ENCODE measurements around the gene CXCL1.
"Not testable (repeated sequence)": the region's sequence is repeated elsewhere in the genome, so short reads cannot be mapped to it uniquely, and the experiment has no call there.

Gene CXCL1

GRCh38 chr4:73883306-73883705 lies 14.1 kb downstream of the CXCL1 start:
- no peak for DNase-seq

GRCh38 chr4:73885574-73886267 lies 16.5 kb downstream of the CXCL1 start:
- DNase-seq = no peak

GRCh38 chr4:73891326-73891725 lies 22.1 kb downstream of the CXCL1 start:
- DNase-seq = no peak

- DNase-seq = no peak
These were observed 22.7 kb downstream of the CXCL1 start for GRCh38 chr4:73891739-73892405.

GRCh38 chr4:73892966-73893365 lies 23.8 kb downstream of the CXCL1 start:
- DNase-seq = no peak

- DNase-seq = no peak
These were observed 24.8 kb downstream of the CXCL1 start for GRCh38 chr4:73894001-73894400.

GRCh38 chr4:73895201-73896175 lies 26.3 kb downstream of the CXCL1 start:
- no peak for DNase-seq

- no peak for DNase-seq
These were observed 27.2 kb downstream of the CXCL1 start for GRCh38 chr4:73896416-73896815.

- DNase-seq = no peak
These were observed 28.4 kb downstream of the CXCL1 start for GRCh38 chr4:73897380-73898136.

- DNase-seq = not testable (repeated sequence)
These were observed 30.1 kb downstream of the CXCL1 start for GRCh38 chr4:73899338-73899737.

- DNase-seq = no peak
These were observed 31.8 kb downstream of the CXCL1 start for GRCh38 chr4:73901031-73901430.

- DNase-seq = no peak
These were observed 32.9 kb downstream of the CXCL1 start for GRCh38 chr4:73902038-73902637.

- DNase-seq = no peak
These were observed 33.8 kb downstream of the CXCL1 start for GRCh38 chr4:73902817-73903547.

GRCh38 chr4:73904491-73904890 lies 35.3 kb downstream of the CXCL1 start:
- no peak for DNase-seq

GRCh38 chr4:73908965-73909364 lies 39.8 kb downstream of the CXCL1 start:
- DNase-seq = no peak

GRCh38 chr4:73911746-73912145 lies 42.6 kb downstream of the CXCL1 start:
- no peak for DNase-seq

GRCh38 chr4:73912191-73912590 lies 43.0 kb downstream of the CXCL1 start:
- no peak for DNase-seq

GRCh38 chr4:73914071-73914470 lies 44.9 kb downstream of the CXCL1 start:
- no peak for DNase-seq

- DNase-seq = no peak
These were observed 47.2 kb downstream of the CXCL1 start for GRCh38 chr4:73916172-73916925.

- DNase-seq = no peak
These were observed 47.9 kb downstream of the CXCL1 start for GRCh38 chr4:73917081-73917501.

GRCh38 chr4:73918058-73918457 lies 48.9 kb downstream of the CXCL1 start:
- no peak for DNase-seq

All from NCI-H2081 treated with DMSO at 0.1 percent for 48 hours (cell line).